SK-N-SH (cell line): ENCODE measurements around the gene CPEB3. TPM values are rescaled to one million over a fixed set of nuclear protein-coding genes. Genes with fewer than 3 reads are reported as not detected.

Experiments used
- CTCF ChIA-PET: fragments of 300-600, 350-600 bp; formaldehyde crosslinking; extraction: SDS; loops from one replicate; lab custom pipeline; 2021; lab: Yijun Ruan, JAX
- POLR2A ChIA-PET: fragments of 350-600 bp; sonication (Branson Sonifier 250); formaldehyde crosslinking; extraction: SDS; loops from one replicate; lab custom pipeline; 2020; ENCODE audit warnings: antibody characterized with exemption, inconsistent platforms; lab: Yijun Ruan, JAX
- DNase-seq: peaks from one replicate; pipeline ENCODE4 v3.0.0; 2012
- H2AFZ ChIP-seq: fragments of 200-600 bp; sonication (generic); 2 replicates; pipeline ENCODE4 v1.8.1; 2016; ENCODE audit warnings: antibody characterized with exemption, mild to moderate bottlenecking, low read depth
- H3F3A ChIP-seq: fragments of 200-600 bp; sonication (generic); replicated peaks from 2 replicates; pipeline ENCODE3; 2016; ENCODE audit warnings: antibody characterized with exemption, mild to moderate bottlenecking; ENCODE audit not compliant: insufficient read depth
- H3K27ac ChIP-seq, 2 experiments: fragments of 200-500 bp in 1 of 2; fragments of 200-600 bp in 1 of 2; sonication (Bioruptor generic) in 1 of 2; sonication (generic), shearing (Covaris generic) in 1 of 2; 2 replicates each; pipeline versions ENCODE4 v1.5.1 to v1.6.1; 2014 to 2016; ENCODE audit warnings: low read depth in 2 of 2, inconsistent platforms in 1 of 2, low read length in 1 of 2, mild to moderate bottlenecking in 1 of 2, mixed read lengths in 1 of 2
- H3K27me3 ChIP-seq: fragments of 200-600 bp; sonication (generic), shearing (Covaris generic); 2 replicates; pipeline ENCODE4 v1.6.1; 2016; ENCODE audit warnings: mixed run types; ENCODE audit not compliant: insufficient read depth
- H3K36me3 ChIP-seq, 2 experiments: fragments of 200-500 bp in 1 of 2; fragments of 200-600 bp in 1 of 2; sonication (Bioruptor generic) in 1 of 2; sonication (generic) in 1 of 2; replicated peaks in 1 of 2; 2 replicates each; pipeline versions ENCODE3 to v1.5.1; 2014 to 2016; ENCODE audit warnings: low read length in 1 of 2, mild to moderate bottlenecking in 1 of 2; ENCODE audit not compliant: insufficient read depth in 2 of 2, control insufficient read depth in 1 of 2
- H3K4me1 ChIP-seq, 2 experiments: fragments of 200-500 bp in 1 of 2; fragments of 200-600 bp in 1 of 2; sonication (Bioruptor generic) in 1 of 2; sonication (generic), shearing (Covaris generic) in 1 of 2; 2 replicates each; pipeline versions ENCODE4 v1.5.1 to v1.6.1; 2014 to 2016; ENCODE audit warnings: low read depth in 1 of 2, low read length in 1 of 2, mixed run types in 1 of 2; ENCODE audit not compliant: insufficient read depth in 2 of 2, control insufficient read depth in 1 of 2
- H3K4me2 ChIP-seq: fragments of 200-600 bp; sonication (generic), shearing (Covaris generic); 2 replicates; pipeline ENCODE4 v1.6.1; 2017; ENCODE audit warnings: mixed run types
- H3K4me3 ChIP-seq, 2 experiments: fragments of 200-500 bp in 1 of 2; fragments of 200-600 bp in 1 of 2; sonication (Bioruptor generic) in 1 of 2; sonication (generic), shearing (Covaris generic) in 1 of 2; 2 replicates each; pipeline versions ENCODE4 v1.5.1 to v1.8.1; 2014 to 2016; ENCODE audit warnings: low read depth in 2 of 2, inconsistent platforms in 1 of 2, low read length in 1 of 2, mild to moderate bottlenecking in 1 of 2, mixed read lengths in 1 of 2, moderate library complexity in 1 of 2
- H3K79me2 ChIP-seq: fragments of 200-600 bp; sonication (generic); 2 replicates; pipeline ENCODE4 v1.8.1; 2017; ENCODE audit warnings: mild to moderate bottlenecking; ENCODE audit not compliant: insufficient read depth
- H3K9ac ChIP-seq: fragments of 200-600 bp; sonication (generic); 2 replicates; pipeline ENCODE4 v1.6.1; 2017; ENCODE audit warnings: mixed run types
- H3K9me2 ChIP-seq: fragments of 200-600 bp; sonication (generic); 2 replicates; pipeline ENCODE4 v1.6.1; 2017; ENCODE audit warnings: mixed run types
- H3K9me3 ChIP-seq: fragments of 200-600 bp; sonication (generic); 2 replicates; pipeline ENCODE4 v1.6.1; 2017; ENCODE audit warnings: mixed run types, mild to moderate bottlenecking, moderate library complexity
- H4K20me1 ChIP-seq: fragments of 200-600 bp; sonication (generic); 2 replicates; pipeline ENCODE4 v1.6.1; 2017; ENCODE audit warnings: mild to moderate bottlenecking, mixed run types; ENCODE audit not compliant: insufficient read depth
- CHD2 ChIP-seq: fragments of 150-350 bp; IDR thresholded peaks from 2 replicates; pipeline ENCODE4 v1.6.1; 2018; ENCODE audit warnings: low read length; ENCODE audit not compliant: partially characterized antibody
- EP300 ChIP-seq, 2 experiments: IDR thresholded peaks; 2 replicates each; pipeline versions ENCODE4 v1.4.0 to v1.6.1; 2012; ENCODE audit warnings: borderline replicate concordance in 1 of 2, low read depth in 1 of 2, low read length in 1 of 2
- MEF2A ChIP-seq: IDR thresholded peaks from 2 replicates; pipeline ENCODE4 v1.4.0; 2012; ENCODE audit warnings: low read depth, borderline replicate concordance
- MXI1 ChIP-seq: IDR thresholded peaks from 2 replicates; pipeline ENCODE4 v1.6.1; 2012; ENCODE audit warnings: mild to moderate bottlenecking, low read depth, low read length, improper control_type of control experiment
- NFIC ChIP-seq: IDR thresholded peaks from 2 replicates; pipeline ENCODE4 v1.4.0; 2012; ENCODE audit warnings: borderline replicate concordance
- RCOR1 ChIP-seq: fragments of 150-350 bp; IDR thresholded peaks from 2 replicates; pipeline ENCODE4 v1.6.1; 2017; ENCODE audit warnings: antibody characterized with exemption, low read length
- RFX5 ChIP-seq: IDR thresholded peaks from 2 replicates; pipeline ENCODE4 v1.6.1; 2012; ENCODE audit warnings: mild to moderate bottlenecking, improper control_type of control experiment, low read length
- RXRA ChIP-seq: IDR thresholded peaks from 2 replicates; pipeline ENCODE4 v1.4.0; 2012; ENCODE audit warnings: low read depth, mild to moderate bottlenecking, borderline replicate concordance
- TEAD4 ChIP-seq: IDR thresholded peaks from 2 replicates; pipeline ENCODE4 v1.4.0; 2012; ENCODE audit warnings: mild to moderate bottlenecking, borderline replicate concordance; ENCODE audit not compliant: insufficient read depth
- YY1 ChIP-seq: IDR thresholded peaks from 2 replicates; pipeline ENCODE4 v1.4.0; 2012; ENCODE audit warnings: low read depth, mild to moderate bottlenecking
- WGBS: methylation state at CpG from one replicate; pipeline ENCODE4 v1.1.6; 2017; ENCODE audit warnings: low lambda C conversion rate; 5-methylcytosine and 5-hydroxymethylcytosine counted together
- polyA plus RNA-seq, 3 experiments: library from polyadenylated mRNA; depleted of rRNA; stranded (reverse); fragments of >200 nt; gene quantifications; 2 replicates each; pipeline ENCODE4 v1.2.3, GENCODE V29; 2012
- TF ChIP-seq, protein P1 (sequence below): IDR thresholded peaks from 2 replicates; pipeline ENCODE4 v1.4.0; 2012; ENCODE audit warnings: low read depth
- TF ChIP-seq, protein P2 (sequence below): IDR thresholded peaks from 2 replicates; pipeline ENCODE4 v1.4.0; 2012; ENCODE audit warnings: low read depth, borderline replicate concordance
- TF ChIP-seq, protein P3 (sequence below): IDR thresholded peaks from 2 replicates; pipeline ENCODE4 v1.4.0; 2012; ENCODE audit warnings: low read depth, borderline replicate concordance
- TF ChIP-seq, protein P4 (sequence below): fragments of 200-600 bp; sonication (generic); IDR thresholded peaks from 2 replicates; pipeline ENCODE4 v1.6.1; 2017; ENCODE audit warnings: antibody characterized with exemption, mild to moderate bottlenecking, moderate library complexity

CPEB3 gene
- polyA plus RNA-seq, 1 of the 3 experiments (the other 2 are of a cell fraction), result 0.36 TPM

DNA sequence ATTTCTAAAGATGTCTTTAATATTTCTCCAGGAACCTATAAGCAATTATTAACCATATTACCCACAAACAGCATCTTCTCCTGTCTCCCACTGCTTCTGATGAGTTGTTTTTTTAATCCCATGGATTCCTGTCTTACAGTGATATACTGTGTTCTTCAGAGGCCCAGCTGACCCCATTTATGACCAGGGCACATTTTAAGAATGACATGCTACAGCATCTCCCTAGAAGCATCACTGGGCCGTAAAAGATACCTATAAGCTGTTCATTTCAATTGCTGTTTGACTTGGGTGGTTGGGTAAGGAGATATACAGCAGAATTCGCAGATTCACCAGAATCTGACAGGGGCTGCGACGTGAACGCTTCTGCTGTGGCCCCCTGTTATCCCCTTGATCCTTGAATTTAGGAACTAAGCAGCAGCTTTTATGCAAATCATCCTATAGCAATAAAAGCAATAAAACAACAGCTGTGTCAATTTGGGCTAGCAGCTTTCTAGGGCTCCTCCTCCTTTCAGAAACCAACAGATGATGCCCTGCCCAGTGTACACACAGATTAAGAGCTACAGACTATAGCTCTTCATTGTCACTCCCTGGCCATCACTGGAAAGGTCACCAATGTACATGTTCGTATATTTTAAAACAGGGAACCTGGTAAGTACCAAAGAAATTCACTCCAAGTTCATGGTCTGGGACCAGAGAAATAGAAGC is 86.8 kb downstream of the CPEB3 start:
- Histone ChIP-seq H3K4me3 (no peak overlapping the region), H3K9me3 (no peaks in the 10 kb centered on the region), H3K9me2 (no peaks in the 10 kb centered on the region), H3K36me3 (no peaks in the 10 kb centered on the region), H3K4me1 (peaks cover 0 to 14% of the 10 kb centered on the region in 2 experiments; a peak in 1 of 4 replicates), H3K9ac (no peak overlapping the region), H3K27ac (no peak overlapping the region), H3K4me2 (no peak overlapping the region), H2AFZ (no peak overlapping the region), H3K27me3 (no peaks in the 10 kb centered on the region), H3F3A (peaks cover 18% of the 10 kb centered on the region), H4K20me1 (no peaks in the 10 kb centered on the region), H3K79me2 (0 out of 2 replicates have a peak, but pooled peaks cover 2% of the 10 kb centered on the region)
- ChIA-PET CTCF (no interaction called here), POLR2A (no interaction called here)
- DNase-seq, result no peak
- no peak for TF ChIP-seq TEAD4
- no peak for TF ChIP-seq EP300 (IDR thresholded peaks at IDR 0.05; ENCODE audit: borderline replicate concordance in 1 of 2, low read depth in 1 of 2, low read length in 1 of 2)
- WGBS, result 94% methylated on average over 6 of the region's 6 CpGs

DNA sequence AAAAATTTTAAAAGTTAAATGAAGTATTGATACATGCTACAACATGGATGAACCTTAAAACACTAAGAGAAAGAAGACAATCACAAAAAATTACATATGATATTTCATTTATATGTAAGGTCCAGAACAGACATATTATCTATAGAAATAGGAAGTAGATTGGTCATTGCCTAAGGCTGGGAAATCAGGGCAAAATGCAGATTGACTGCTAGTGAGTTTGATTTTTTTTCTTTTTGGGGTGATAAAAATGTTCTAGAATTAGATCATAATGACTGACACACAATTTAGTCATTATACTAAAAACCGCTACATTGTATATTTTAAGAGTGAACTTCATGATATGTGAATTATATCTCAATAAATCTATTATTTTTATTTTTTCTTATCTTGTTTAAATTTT is 88.3 kb downstream of the CPEB3 start:
- Histone ChIP-seq H3K4me2 (no peak overlapping the region), H3K27ac (no peak overlapping the region), H3K27me3 (no peaks in the 10 kb centered on the region), H3K9ac (no peak overlapping the region), H4K20me1 (no peaks in the 10 kb centered on the region), H3K9me3 (no peaks in the 10 kb centered on the region), H3K79me2 (0 out of 2 replicates have a peak, but pooled peaks cover 2% of the 10 kb centered on the region), H3K36me3 (no peaks in the 10 kb centered on the region), H3K4me1 (no peaks in the 10 kb centered on the region), H3K9me2 (no peaks in the 10 kb centered on the region), H3K4me3 (no peak overlapping the region), H2AFZ (no peak overlapping the region), H3F3A (peaks cover 10% of the 10 kb centered on the region)
- CTCF ChIA-PET, result interaction anchor here (0.9 kb wide), 1 partner anchor 8 kb away, joined by 3 read pairs; no protein-coding TSS in a partner anchor
- TF ChIP-seq, protein P1, sequence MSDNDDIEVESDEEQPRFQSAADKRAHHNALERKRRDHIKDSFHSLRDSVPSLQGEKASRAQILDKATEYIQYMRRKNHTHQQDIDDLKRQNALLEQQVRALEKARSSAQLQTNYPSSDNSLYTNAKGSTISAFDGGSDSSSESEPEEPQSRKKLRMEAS, result no peak
- TF ChIP-seq RFX5 (no peak), NFIC (no peak), RXRA (no peak), MXI1 (no peak), MEF2A (no peak), YY1 (no peak), CHD2 (no peak), RCOR1 (no peak), EP300 (IDR thresholded peaks at IDR 0.05; ENCODE audit: borderline replicate concordance in 1 of 2, low read depth in 1 of 2, low read length in 1 of 2) (no peak)
- TF ChIP-seq, protein P2, sequence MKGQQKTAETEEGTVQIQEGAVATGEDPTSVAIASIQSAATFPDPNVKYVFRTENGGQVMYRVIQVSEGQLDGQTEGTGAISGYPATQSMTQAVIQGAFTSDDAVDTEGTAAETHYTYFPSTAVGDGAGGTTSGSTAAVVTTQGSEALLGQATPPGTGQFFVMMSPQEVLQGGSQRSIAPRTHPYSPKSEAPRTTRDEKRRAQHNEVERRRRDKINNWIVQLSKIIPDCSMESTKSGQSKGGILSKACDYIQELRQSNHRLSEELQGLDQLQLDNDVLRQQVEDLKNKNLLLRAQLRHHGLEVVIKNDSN, result no peak
- TF ChIP-seq, protein P3, sequence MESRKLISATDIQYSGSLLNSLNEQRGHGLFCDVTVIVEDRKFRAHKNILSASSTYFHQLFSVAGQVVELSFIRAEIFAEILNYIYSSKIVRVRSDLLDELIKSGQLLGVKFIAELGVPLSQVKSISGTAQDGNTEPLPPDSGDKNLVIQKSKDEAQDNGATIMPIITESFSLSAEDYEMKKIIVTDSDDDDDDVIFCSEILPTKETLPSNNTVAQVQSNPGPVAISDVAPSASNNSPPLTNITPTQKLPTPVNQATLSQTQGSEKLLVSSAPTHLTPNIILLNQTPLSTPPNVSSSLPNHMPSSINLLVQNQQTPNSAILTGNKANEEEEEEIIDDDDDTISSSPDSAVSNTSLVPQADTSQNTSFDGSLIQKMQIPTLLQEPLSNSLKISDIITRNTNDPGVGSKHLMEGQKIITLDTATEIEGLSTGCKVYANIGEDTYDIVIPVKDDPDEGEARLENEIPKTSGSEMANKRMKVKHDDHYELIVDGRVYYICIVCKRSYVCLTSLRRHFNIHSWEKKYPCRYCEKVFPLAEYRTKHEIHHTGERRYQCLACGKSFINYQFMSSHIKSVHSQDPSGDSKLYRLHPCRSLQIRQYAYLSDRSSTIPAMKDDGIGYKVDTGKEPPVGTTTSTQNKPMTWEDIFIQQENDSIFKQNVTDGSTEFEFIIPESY, result no peak
- TF ChIP-seq, protein P4, sequence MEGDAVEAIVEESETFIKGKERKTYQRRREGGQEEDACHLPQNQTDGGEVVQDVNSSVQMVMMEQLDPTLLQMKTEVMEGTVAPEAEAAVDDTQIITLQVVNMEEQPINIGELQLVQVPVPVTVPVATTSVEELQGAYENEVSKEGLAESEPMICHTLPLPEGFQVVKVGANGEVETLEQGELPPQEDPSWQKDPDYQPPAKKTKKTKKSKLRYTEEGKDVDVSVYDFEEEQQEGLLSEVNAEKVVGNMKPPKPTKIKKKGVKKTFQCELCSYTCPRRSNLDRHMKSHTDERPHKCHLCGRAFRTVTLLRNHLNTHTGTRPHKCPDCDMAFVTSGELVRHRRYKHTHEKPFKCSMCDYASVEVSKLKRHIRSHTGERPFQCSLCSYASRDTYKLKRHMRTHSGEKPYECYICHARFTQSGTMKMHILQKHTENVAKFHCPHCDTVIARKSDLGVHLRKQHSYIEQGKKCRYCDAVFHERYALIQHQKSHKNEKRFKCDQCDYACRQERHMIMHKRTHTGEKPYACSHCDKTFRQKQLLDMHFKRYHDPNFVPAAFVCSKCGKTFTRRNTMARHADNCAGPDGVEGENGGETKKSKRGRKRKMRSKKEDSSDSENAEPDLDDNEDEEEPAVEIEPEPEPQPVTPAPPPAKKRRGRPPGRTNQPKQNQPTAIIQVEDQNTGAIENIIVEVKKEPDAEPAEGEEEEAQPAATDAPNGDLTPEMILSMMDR, result no peak
- POLR2A ChIA-PET, result no interaction called here
- no peak for DNase-seq
- 97% methylated on average over 1 of the region's 1 CpG for WGBS
